Measurements from ENCODE around the gene SKA2.
"Not testable (repeated sequence)": the region's sequence is repeated elsewhere in the genome, so short reads cannot be mapped to it uniquely, and the experiment has no call there.

The SKA2 gene

GRCh38 chr17:59152925-59153324, 2.1 kb downstream of the SKA2 start:
- DNase-seq (ENCODE audit: low read depth in 1 of 2, low spot score in 1 of 2): no peak

- no peak for DNase-seq (ENCODE audit: low read depth in 1 of 2, low spot score in 1 of 2)
These were observed 3.4 kb downstream of the SKA2 start for GRCh38 chr17:59151591-59151990.

- DNase-seq (ENCODE audit: low read depth in 1 of 2, low spot score in 1 of 2): no peak
These were observed 4.0 kb downstream of the SKA2 start for GRCh38 chr17:59151006-59151405.

- no peak for DNase-seq (ENCODE audit: low read depth in 1 of 2, low spot score in 1 of 2)
These were observed 5.0 kb downstream of the SKA2 start for GRCh38 chr17:59149841-59150511.

GRCh38 chr17:59149051-59149450, 5.9 kb downstream of the SKA2 start:
- no peak for DNase-seq (ENCODE audit: low read depth in 1 of 2, low spot score in 1 of 2)

- no peak for DNase-seq (ENCODE audit: low read depth in 1 of 2, low spot score in 1 of 2)
These were observed 9.4 kb downstream of the SKA2 start for GRCh38 chr17:59145571-59146096.

- DNase-seq (ENCODE audit: low read depth in 1 of 2, low spot score in 1 of 2): no peak
These were observed 13.1 kb downstream of the SKA2 start for GRCh38 chr17:59141860-59142259.

GRCh38 chr17:59139939-59140338, 15.0 kb downstream of the SKA2 start:
- no peak for DNase-seq (ENCODE audit: low read depth in 1 of 2, low spot score in 1 of 2)

- DNase-seq (ENCODE audit: low read depth in 1 of 2, low spot score in 1 of 2): not testable (repeated sequence)
These were observed 16.6 kb downstream of the SKA2 start for GRCh38 chr17:59138339-59138738.

- DNase-seq (ENCODE audit: low read depth in 1 of 2, low spot score in 1 of 2): no peak
These were observed 23.9 kb downstream of the SKA2 start for GRCh38 chr17:59131131-59131530.

GRCh38 chr17:59129814-59130213, 25.2 kb downstream of the SKA2 start:
- no peak for DNase-seq (ENCODE audit: low read depth in 1 of 2, low spot score in 1 of 2)

- no peak for DNase-seq (ENCODE audit: low read depth in 1 of 2, low spot score in 1 of 2)
These were observed 28.1 kb downstream of the SKA2 start for GRCh38 chr17:59126809-59127417.

GRCh38 chr17:59124665-59125064, 30.3 kb downstream of the SKA2 start:
- no peak for DNase-seq (ENCODE audit: low read depth in 1 of 2, low spot score in 1 of 2)

GRCh38 chr17:59121901-59122480, 33.0 kb downstream of the SKA2 start:
- no peak for DNase-seq (ENCODE audit: low read depth in 1 of 2, low spot score in 1 of 2)

GRCh38 chr17:59115474-59115873, 39.5 kb downstream of the SKA2 start:
- DNase-seq (ENCODE audit: low read depth in 1 of 2, low spot score in 1 of 2): no peak

- DNase-seq (ENCODE audit: low read depth in 1 of 2, low spot score in 1 of 2): no peak
These were observed 43.4 kb downstream of the SKA2 start for GRCh38 chr17:59111539-59111938.

- no peak for DNase-seq (ENCODE audit: low read depth in 1 of 2, low spot score in 1 of 2)
These were observed 44.0 kb downstream of the SKA2 start for GRCh38 chr17:59110973-59111372.

GRCh38 chr17:59108400-59109102, 46.4 kb downstream of the SKA2 start:
- no peak for DNase-seq (ENCODE audit: low read depth in 1 of 2, low spot score in 1 of 2)

GRCh38 chr17:59107306-59107670, 47.7 kb downstream of the SKA2 start:
- DNase-seq (ENCODE audit: low read depth in 1 of 2, low spot score in 1 of 2): no peak

GRCh38 chr17:59106463-59107305, 48.3 kb downstream of the SKA2 start, which contains the start of gene TRIM37:
Gene TRIM37, minus strand, starts transcription at chr17:59106880. Its CDS starts 419 bp downstream, at chr17:59106461.
- DNase-seq (ENCODE audit: low read depth in 1 of 2, low spot score in 1 of 2): peak; percentile 97 to 99
